Measurements from ENCODE around the gene CNKSR3.

Gene CNKSR3

DNA sequence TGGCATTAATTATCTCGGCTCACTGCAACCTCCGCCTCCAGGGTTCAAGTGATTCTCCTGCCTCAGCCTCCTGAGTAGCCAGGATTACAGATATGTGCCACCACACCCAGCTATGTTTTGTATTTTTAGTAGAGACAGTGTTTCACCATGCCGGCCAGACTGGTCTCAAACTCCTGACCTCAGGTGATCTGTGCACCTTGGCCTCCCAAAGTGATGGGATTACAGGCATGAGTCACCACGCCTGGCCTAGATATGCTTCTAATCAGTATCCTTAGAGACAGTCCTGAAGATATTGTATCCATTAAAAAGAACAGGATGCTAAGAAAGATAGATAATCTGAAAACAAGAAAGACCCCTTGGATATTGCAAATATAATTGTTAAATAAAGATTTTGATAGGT lies 150.8 kb downstream of the CNKSR3 start:
- no peak overlapping the region for H3K4me3 ChIP-seq
- H3K9me3 ChIP-seq = no peaks in the 10 kb centered on the region; the same call in 1 of the 2 replicates
- H3K36me3 ChIP-seq = no peaks in the 10 kb centered on the region
- no peak for TF ChIP-seq Cebpa-rat (IDR thresholded peaks at IDR 0.05)
- no peaks in the 10 kb centered on the region for H3K27me3 ChIP-seq
- H4K20me1 ChIP-seq = no peaks in the 10 kb centered on the region
- no peak overlapping the region for H3K4me2 ChIP-seq
- peaks cover 67% of the 10 kb centered on the region for H3K4me1 ChIP-seq
- H3K27ac ChIP-seq = no peak overlapping the region
- no peak overlapping the region for H3K9ac ChIP-seq

DNA sequence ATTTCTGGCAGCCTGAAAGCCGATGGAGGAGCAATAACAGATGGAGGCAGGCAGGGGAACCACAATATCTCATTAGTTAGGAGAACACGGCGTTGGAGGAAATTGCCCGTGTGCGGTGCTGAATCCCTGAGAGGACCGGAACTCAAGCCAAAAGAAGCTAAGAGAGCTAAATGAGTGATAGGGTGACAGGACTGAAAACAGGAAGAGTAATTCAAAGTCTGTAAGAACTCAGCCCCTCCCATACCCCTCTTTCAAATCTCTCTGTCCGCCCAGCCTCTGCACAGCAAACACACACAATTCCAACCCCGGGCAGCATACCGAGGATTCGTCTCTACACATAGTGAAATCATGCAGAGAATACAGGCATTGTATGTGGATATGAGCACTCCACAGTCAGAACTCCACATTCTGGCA lies 151.3 kb downstream of the CNKSR3 start:
- Histone ChIP-seq H3K4me2 (peak overlapping the region; percentile 20; the same call in 1 of the 2 replicates), H3K4me1 (peaks cover 70% of the 10 kb centered on the region), H3K27me3 (no peaks in the 10 kb centered on the region), H4K20me1 (no peaks in the 10 kb centered on the region), H3K4me3 (no peak overlapping the region), H3K9ac (no peak overlapping the region), H3K27ac (no peak overlapping the region), H3K36me3 (no peaks in the 10 kb centered on the region), H3K9me3 (no peaks in the 10 kb centered on the region; the same call in 1 of the 2 replicates)
- TF ChIP-seq Cebpa-rat (IDR thresholded peaks at IDR 0.05) = no peak

DNA sequence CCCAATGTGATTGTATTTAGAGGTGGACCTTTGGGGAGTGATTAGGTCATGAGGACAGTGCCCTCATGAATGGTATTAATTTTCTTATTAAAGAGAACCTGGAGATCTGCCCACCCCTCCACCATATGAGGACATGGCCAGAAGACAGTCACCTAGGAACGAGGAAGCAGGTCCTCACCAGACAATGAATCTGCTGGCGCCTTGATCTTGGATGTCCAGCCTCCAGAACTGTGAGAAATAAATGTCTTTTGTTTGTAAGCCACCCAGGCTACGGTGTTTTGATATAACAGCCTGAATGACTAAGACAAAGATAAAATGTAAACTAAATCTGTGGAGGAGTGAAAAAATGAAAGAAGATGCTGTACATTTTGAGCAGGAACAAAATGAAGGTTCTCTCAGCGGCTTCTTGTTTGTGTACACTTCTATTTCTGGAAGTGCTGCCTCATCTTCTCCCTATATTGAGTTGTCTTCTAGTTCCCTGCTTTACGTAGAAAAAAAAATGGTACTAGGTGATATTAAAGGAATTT lies 152.4 kb downstream of the CNKSR3 start:
- no peak overlapping the region for H3K27ac ChIP-seq
- peaks cover 67% of the 10 kb centered on the region for H3K4me1 ChIP-seq
- no peak for TF ChIP-seq Cebpa-rat (IDR thresholded peaks at IDR 0.05)
- H3K27me3 ChIP-seq = no peaks in the 10 kb centered on the region
- H3K4me2 ChIP-seq = no peak overlapping the region
- no peak overlapping the region for H3K9ac ChIP-seq
- H3K4me3 ChIP-seq = no peak overlapping the region
- H3K9me3 ChIP-seq = no peaks in the 10 kb centered on the region; the same call in 1 of the 2 replicates
- H3K36me3 ChIP-seq = no peaks in the 10 kb centered on the region
- H4K20me1 ChIP-seq = no peaks in the 10 kb centered on the region

DNA sequence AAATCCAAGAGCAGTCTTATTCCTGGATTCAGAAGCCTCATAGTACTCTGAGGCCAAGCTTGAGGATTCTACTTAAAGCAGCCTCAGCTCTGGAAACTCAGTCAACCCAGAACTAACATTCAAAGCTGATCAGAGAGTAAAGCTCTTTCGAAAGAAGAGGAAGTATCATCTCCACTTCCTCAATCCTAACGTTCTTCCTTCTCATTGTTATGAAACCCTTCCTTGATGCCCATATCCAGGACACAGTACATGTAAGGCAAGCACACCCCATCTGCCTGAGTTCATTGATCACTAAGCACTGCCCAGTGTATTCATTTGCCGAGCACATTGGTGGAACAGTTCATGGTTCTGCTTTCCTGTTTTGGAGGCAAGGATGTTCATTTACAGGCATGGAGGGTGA lies 153.8 kb downstream of the CNKSR3 start, which contains the start of gene IPCEF1:
Gene IPCEF1, minus strand, starts transcription at position 114 of the 400 bp plus-strand sequence. CDS start 90,856 bp downstream, outside the sequence.
- no peaks in the 10 kb centered on the region for H4K20me1 ChIP-seq
- no peak within 1 kb of the TSS for H3K4me3 ChIP-seq
- H3K9me3 ChIP-seq = no peaks in the 10 kb centered on the region; the same call in 1 of the 2 replicates
- H3K9ac ChIP-seq = peak within 1 kb of the TSS; percentile 42; the same call in 1 of the 2 replicates
- H3K27ac ChIP-seq = peak within 1 kb of the TSS; percentile 74
- no peak for TF ChIP-seq Cebpa-rat (IDR thresholded peaks at IDR 0.05)
- peaks cover 64% of the 10 kb centered on the region for H3K4me1 ChIP-seq
- no peaks in the 10 kb centered on the region for H3K36me3 ChIP-seq
- H3K27me3 ChIP-seq = no peaks in the 10 kb centered on the region
- peak within 1 kb of the TSS; percentile 57 for H3K4me2 ChIP-seq

DNA sequence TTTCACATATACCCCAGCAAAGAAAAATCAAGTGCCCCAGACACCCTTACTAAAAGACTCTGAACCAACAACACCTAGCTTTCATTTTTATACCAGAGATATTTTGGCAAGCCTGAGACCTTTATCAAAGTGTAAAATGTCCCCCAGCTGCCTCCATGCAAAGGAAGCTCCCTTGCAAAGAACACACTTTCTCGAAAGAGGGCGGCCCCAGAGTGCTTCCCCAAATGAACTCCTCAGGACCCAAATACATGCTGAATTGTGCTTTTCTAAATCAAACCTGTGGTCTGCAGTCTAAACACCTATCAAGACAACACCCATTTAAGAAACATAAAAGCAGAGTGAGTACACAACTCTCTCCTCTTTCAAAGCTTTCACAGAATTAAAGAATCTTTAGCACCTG lies 154.4 kb downstream of the CNKSR3 start:
- no peak for TF ChIP-seq Cebpa-rat (IDR thresholded peaks at IDR 0.05)
- H3K4me2 ChIP-seq = peak overlapping the region; percentile 57

DNA sequence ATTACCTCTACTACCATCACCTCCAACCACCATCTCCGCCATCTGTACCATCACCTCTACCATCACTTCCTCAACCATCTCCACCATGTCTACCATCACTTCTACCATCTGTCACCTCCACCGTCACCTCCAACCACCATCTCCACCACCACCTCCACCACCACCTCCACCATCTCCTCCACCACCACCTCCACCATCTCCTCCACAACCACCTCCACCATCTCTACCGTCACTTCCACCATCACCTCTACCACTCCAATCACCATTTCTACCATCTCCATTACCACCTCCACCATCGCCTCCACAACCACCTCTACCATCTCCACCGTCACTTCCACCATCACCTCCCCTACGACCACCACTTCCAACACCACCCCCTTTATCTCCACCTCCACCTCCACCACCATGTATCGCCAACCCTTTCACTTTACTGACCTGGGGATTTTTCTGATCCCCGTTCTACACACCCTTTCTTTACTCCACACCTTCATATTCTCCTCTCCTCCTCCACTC lies 156.2 kb downstream of the CNKSR3 start:
- no peak overlapping the region for H3K27ac ChIP-seq
- no peaks in the 10 kb centered on the region for H3K9me3 ChIP-seq
- H3K27me3 ChIP-seq = no peaks in the 10 kb centered on the region
- peaks cover 62% of the 10 kb centered on the region for H3K4me1 ChIP-seq
- H3K36me3 ChIP-seq = no peaks in the 10 kb centered on the region
- H3K9ac ChIP-seq = no peak overlapping the region
- H3K4me3 ChIP-seq = no peak overlapping the region
- H3K4me2 ChIP-seq = 0 out of 2 replicates have a peak overlapping the region, but pooled peaks have one; percentile 57
- H4K20me1 ChIP-seq = no peaks in the 10 kb centered on the region
- no peak for TF ChIP-seq Cebpa-rat (IDR thresholded peaks at IDR 0.05)

More for the DNA sequence above, 154.4 kb downstream of the CNKSR3 start:
- no peak overlapping the region for H3K4me3 ChIP-seq
- peaks cover 62% of the 10 kb centered on the region for H3K4me1 ChIP-seq
- H3K9me3 ChIP-seq = no peaks in the 10 kb centered on the region; the same call in 1 of the 2 replicates
- no peaks in the 10 kb centered on the region for H3K27me3 ChIP-seq
- H4K20me1 ChIP-seq = no peaks in the 10 kb centered on the region
- no peaks in the 10 kb centered on the region for H3K36me3 ChIP-seq
- peak overlapping the region; percentile 42; the same call in 1 of the 2 replicates for H3K9ac ChIP-seq
- H3K27ac ChIP-seq = peak overlapping the region; percentile 74

DNA sequence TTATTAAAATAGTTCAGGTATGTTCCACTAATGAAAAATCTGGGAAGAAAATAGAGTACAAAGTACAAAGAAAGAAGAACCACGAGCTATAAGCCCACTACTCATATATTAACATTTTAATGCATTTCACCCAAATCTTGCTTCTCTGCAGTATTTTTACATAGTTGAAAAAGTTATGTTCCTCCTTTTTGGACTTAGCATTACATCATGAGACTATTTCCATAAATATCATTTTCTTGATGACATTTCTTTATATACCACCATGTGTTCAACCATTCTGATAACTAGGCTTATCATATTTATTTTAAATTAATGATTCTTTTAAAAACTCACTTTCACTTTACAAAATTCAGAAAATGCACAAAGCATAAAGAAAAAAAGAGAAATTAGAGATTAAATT lies 156.9 kb downstream of the CNKSR3 start:
- no peak for TF ChIP-seq Cebpa-rat (IDR thresholded peaks at IDR 0.05)
- Histone ChIP-seq H3K4me1 (peaks cover 56% of the 10 kb centered on the region), H3K4me2 (peak overlapping the region; percentile 60), H3K9ac (no peak overlapping the region), H4K20me1 (no peaks in the 10 kb centered on the region), H3K36me3 (no peaks in the 10 kb centered on the region), H3K9me3 (no peaks in the 10 kb centered on the region), H3K27me3 (no peaks in the 10 kb centered on the region), H3K4me3 (no peak overlapping the region), H3K27ac (peak overlapping the region; percentile 43; the same call in 1 of the 2 replicates)

DNA sequence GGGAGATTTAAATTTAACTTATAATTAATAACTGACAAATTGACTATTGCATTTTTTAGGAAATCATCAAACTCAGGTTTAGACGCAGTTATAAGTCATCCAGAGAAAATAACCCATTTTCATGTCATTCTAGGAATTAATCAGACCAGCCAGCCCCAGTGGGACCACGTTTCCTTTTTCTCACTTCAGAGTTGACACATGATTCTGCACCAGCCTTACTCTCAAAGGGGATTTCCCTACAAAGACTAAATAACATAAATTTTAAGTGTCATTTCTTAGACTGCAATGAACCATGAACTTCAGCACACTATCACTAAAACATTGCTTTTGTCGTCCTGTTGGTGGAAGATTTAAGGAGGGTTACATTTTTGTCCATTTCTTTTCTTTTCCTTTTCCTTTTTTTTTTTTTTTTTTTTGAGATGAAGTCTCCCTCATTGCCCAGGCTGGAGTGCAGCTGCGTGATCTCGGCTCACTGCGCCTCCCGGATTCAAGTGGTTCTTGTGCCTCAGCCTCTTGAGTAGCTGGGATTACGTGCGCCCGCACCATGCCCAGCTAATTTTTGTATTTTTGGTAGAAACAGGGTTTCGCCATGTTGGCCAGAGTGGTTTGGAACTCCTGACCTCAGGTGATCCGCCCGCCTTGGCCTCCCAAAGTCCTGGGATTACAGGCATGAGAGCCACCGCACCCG lies 157.4 kb downstream of the CNKSR3 start:
- H3K9me3 ChIP-seq = no peaks in the 10 kb centered on the region
- peaks cover 56% of the 10 kb centered on the region for H3K4me1 ChIP-seq
- H3K27ac ChIP-seq = peak overlapping the region; percentile 43; the same call in 1 of the 2 replicates
- H4K20me1 ChIP-seq = no peaks in the 10 kb centered on the region
- H3K9ac ChIP-seq = no peak overlapping the region
- H3K4me2 ChIP-seq = peak overlapping the region; percentile 60
- no peaks in the 10 kb centered on the region for H3K27me3 ChIP-seq
- H3K36me3 ChIP-seq = no peaks in the 10 kb centered on the region
- H3K4me3 ChIP-seq = no peak overlapping the region
- no peak for TF ChIP-seq Cebpa-rat (IDR thresholded peaks at IDR 0.05)

DNA sequence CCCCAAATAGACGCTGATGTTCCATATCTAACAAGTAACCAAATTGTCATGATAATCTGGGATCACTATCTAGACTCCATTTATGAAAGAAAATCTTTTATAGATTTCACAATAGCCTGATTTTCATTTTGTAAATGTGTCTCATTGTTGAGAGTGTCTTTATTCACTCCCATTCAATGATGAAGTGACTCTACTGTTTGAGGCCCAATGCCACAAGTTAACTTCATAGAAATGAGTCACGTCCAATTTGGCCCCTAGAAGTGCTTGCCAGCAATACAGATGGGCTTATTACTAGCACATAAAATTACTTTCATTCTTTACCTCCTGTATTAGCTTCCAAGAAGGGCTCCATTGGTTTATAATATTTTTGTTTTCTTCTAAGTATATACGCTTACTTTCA lies 160.2 kb downstream of the CNKSR3 start:
- H3K4me3 ChIP-seq = no peak overlapping the region
- peaks cover 36% of the 10 kb centered on the region for H3K4me1 ChIP-seq
- H4K20me1 ChIP-seq = no peaks in the 10 kb centered on the region
- H3K4me2 ChIP-seq = no peak overlapping the region
- no peak for TF ChIP-seq Cebpa-rat (IDR thresholded peaks at IDR 0.05)
- no peak overlapping the region for H3K9ac ChIP-seq
- H3K36me3 ChIP-seq = no peaks in the 10 kb centered on the region
- H3K27ac ChIP-seq = no peak overlapping the region
- H3K27me3 ChIP-seq = no peaks in the 10 kb centered on the region
- H3K9me3 ChIP-seq = peaks cover 13% of the 10 kb centered on the region

DNA sequence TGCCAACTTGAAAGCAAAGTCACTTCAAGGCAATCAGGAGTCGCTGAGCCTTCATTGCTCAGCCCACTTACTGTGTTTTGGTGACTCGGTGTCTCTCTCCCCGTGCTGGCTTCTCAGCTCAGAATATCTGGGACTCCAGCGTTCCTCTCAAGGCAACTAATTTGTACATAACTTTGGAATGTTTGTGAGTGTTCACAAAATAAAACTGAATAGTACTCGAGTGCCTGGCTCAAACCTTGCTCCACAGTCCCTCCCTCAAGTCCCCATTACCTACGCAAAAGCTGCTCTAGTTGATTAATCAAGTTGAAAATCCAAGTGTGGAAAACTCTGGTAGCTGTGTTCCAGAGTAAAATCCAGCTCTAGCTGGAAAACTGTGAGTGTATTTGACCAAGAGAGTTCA lies 162.5 kb downstream of the CNKSR3 start:
- Histone ChIP-seq H3K4me1 (peaks cover 20% of the 10 kb centered on the region), H3K4me2 (no peak overlapping the region), H3K9ac (no peak overlapping the region), H3K9me3 (peaks cover 13% of the 10 kb centered on the region), H3K27me3 (no peaks in the 10 kb centered on the region), H3K36me3 (no peaks in the 10 kb centered on the region), H3K4me3 (no peak overlapping the region), H4K20me1 (no peaks in the 10 kb centered on the region), H3K27ac (no peak overlapping the region)
- TF ChIP-seq Cebpa-rat (IDR thresholded peaks at IDR 0.05) = no peak

All from BLaER1 (cell line).